AG09309 (cell line): ENCODE data around the gene RETSAT.
A peak's percentile ranks its signal among the peaks of the same experiment; 100 is the strongest.
"Not testable (repeated sequence)": the region's sequence is repeated elsewhere in the genome, so short reads cannot be mapped to it uniquely, and the experiment has no call there.

ENCODE experiments used
- DNase-seq: peaks from one replicate; pipeline ENCODE4 v3.0.0-alpha.2; 2010; ENCODE audit warnings: low read depth
- H3K4me3 ChIP-seq: 2 replicates; pipeline ENCODE4 v1.5.1; 2011; ENCODE audit warnings: mild to moderate bottlenecking, low read depth, low read length, moderate library complexity; ENCODE audit not compliant: control insufficient read depth
- CTCF ChIP-seq: IDR thresholded peaks from 2 replicates; pipeline ENCODE4 v1.5.1; 2011; ENCODE audit warnings: mild to moderate bottlenecking, low read depth, low read length, inconsistent platforms; ENCODE audit not compliant: insufficient read depth, control insufficient read depth; ENCODE audit errors: missing control alignments

RETSAT gene

DNA sequence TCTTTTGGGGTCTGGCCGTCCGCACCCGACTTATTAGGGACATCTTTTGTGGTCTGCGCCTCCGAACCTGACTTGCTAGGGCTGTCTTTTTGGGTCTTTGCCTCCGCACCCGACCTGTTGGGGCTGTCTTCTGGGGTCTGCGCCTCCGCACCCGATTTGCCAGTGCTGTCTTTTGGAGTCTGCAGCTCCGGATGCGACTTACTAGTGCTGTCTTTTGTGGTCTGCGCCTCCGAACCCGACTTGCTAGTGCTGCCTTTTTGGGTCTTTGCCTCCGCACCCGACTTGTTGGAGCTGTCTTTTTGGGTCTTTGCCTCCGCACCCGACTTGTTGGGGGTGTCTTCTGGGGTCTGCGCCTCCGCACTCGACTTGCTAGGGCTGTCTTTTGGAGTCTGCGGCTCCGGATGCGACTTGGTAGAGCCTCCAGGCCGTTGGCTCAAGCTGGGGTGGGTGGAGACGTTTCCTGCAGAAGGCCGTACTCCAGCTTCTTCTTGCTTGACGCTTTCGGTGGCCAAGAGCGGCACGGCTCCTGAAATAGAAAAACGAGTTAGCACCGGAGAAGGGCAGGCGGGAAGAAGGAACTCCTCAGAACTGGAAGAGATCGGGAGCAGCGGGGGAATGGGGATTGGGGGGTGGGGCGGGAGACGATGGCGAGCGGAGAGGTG, 27.0 kb downstream of the RETSAT start:
- H3K4me3 ChIP-seq = peak overlapping the region; percentile 91
- no peak for TF ChIP-seq CTCF
- DNase-seq = no peak

DNA sequence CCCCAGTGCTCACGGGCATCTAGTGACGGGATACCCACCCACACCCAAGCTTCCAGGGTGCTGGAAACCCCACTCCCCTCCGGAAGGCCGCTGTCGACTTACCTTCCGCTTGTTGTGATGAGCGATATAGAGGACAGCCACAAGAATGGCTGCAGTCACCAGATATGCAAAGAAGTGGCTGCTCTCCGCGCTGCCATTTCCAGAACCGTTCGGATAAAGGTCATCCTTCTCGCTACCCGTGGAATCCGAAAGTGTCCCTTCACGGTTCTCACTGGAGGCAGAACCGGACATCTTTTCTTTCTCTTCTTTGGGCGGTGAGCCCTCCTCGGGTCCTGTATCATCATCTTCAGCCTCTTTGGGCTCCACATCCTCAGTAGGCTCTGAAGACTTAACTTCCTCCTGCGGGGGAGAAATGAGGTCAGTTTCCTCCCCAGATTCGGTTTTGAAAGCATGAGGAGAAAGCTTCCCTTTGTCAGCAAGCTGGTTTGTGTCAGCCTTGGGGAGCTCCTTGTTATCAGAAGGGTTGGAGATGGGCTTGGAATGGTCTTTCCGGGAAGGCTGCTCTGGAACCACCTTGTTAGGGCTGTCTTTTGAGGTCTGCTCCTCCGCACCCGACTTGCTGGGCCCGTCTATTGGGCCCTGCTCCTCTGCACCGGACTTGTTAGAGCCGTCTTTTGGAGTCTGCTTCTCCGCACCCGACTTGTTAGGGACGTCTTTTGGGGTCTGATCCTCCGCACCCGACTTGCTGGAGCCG, 27.7 kb downstream of the RETSAT start:
- H3K4me3 ChIP-seq = peak overlapping the region; percentile 91
- TF ChIP-seq CTCF = no peak
- DNase-seq = no peak

DNA sequence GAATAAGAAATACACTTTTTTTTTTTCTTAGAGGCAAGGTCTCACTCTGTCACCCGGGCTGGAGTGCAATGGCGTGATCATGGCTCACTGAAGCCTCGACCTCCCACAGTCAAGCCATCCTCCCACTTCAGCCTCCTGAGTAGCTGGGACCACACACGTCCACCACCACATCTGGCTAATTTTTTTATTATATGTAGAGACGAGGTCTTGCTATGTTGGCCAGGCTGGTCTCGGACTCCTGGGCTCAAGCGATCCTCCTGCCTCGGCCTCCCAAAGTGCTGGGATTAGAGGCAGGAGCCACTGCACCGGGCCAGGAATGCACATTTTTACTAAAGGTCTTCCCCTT, 28.9 kb downstream of the RETSAT start:
- no peak for DNase-seq
- no peak for TF ChIP-seq CTCF
- H3K4me3 ChIP-seq = peak overlapping the region; percentile 91

DNA sequence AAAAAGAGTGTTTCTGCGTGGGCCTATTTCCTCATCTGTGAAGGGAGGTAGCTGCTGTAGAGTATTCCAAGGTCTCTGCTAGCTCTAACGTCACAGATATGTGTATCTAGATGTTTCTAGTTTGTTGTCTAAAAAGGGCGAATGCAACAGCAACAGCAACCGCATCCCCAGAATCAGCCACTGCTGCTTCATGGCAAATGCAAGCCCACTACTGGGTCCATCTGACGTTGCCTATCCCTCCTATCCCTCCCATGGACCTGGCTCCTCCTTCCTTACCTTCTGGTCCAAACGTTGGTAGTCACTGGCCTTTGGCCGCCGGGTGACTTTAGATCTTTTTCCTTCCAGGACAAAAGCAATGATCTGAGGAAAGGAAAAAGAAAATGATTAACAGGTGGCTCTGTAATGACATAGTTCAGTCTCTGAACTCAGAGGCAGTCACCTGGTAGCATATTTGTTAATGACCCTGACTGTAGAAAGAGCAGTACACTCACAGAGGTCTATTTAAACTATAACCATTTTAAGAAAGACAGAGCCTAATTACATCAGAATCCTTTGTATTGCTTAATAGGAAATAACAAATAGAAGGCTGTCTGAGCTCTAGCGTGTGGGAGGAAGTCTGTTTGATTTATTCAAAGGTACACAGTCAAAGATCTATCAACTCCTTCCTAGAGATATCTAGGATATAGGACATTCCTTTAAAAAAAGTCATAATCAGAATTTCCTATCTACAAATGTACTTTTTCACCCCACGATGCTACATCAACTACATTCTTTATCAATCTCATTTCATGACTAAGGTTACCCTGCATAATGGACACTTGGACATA, 29.5 kb downstream of the RETSAT start:
- H3K4me3 ChIP-seq = peak overlapping the region; percentile 91
- TF ChIP-seq CTCF = no peak
- DNase-seq = no peak

DNA sequence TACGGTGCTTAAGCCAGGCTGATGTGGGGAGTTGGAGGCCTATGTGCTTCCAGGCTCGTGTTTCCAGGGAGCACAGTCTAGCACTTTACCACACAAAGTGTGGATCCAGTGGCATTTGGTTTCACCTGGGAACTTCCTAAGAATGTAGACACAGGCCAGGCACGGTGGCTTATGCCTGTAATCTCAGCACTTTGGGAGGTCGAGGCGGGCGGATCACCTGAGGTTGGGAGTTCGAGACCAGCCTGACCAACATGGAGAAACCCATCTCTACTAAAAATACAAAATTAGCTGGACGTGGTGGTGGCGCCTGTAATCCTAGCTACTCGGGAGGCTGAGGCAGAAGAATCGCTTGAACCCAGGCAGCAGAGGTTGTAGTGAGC, 30.4 kb downstream of the RETSAT start:
- DNase-seq, H3K4me3 ChIP-seq: not testable (repeated sequence)

DNA sequence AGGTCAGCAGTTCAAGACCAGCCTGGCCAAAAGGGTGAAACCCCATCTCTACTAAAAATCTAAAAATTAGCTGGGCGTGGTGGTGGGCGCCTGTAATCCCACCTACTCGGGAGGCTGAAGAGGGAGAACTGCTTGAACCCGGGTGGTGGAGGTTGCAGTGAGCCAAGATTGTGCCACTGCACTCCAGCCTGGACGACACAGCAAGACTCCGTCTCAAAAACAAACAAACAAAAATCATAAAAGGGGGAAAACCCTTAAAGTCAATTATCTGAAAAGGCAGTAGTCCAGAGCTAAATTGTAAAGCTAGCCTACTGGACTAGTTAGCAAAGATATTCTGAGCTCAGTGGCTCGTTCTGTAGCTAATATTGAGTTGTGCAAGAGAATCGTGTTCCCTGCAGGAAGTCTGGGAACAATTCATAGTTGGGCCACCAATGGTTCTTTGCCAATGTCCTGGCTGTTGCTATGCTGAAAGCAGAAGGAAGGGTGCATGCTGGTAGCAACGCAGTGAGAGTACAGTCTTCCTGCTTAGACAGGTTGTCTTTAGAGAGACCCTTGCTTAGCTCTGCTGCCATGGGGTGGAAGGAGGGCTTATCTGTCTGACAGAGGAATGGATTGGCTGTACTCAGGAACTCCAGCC, 30.9 kb downstream of the RETSAT start:
- no peak overlapping the region for H3K4me3 ChIP-seq
- no peak for DNase-seq
- no peak for TF ChIP-seq CTCF
